ENCODE measurements around the gene ARMC9. TPM values are rescaled to one million over a fixed set of nuclear protein-coding genes. Genes with fewer than 3 reads are reported as not detected.

ARMC9 gene
- total RNA-seq, 1 experiment from 2014 or later: 14.9 TPM

DNA sequence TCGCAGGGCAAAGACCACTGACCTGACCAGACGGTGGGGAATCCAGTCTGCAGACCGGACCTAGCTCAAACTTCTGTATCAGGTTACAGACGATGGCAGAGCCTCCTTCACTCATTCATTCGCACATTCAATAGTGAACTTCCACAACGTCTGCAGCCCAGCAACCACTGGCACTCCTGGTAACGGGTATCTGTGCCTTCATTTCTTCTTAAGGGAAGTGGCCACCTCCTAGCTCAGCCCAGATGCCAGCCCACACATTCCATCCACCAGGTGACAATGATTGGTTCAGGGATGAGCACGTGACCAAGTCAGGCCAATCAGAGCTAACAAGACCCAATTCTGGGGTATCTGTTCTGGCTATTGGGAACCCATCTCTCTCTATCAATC is 15.9 kb upstream of the ARMC9 start:
- DNase-seq (ENCODE audit: low spot score): no peak
- BruUV-seq (replicated peaks): no TSS peak
- H3K27me3 ChIP-seq (replicated peaks; ENCODE audit: insufficient read depth, low read depth, low read length, poor library complexity): no peaks in the 10 kb centered on the region
- POLR2A ChIA-PET (ENCODE audit: low non-redundant PET): no interaction called here
- no peaks in the 10 kb centered on the region for H3K9me3 ChIP-seq (ENCODE audit: low read depth, low read length, poor library complexity, severe bottlenecking)
- no peaks in the 10 kb centered on the region for H3K4me1 ChIP-seq (ENCODE audit: insufficient read depth, low read length, poor library complexity, severe bottlenecking)
- H3K27ac ChIP-seq (ENCODE audit: low read depth, low read length, poor library complexity, severe bottlenecking): no peak overlapping the region
- TF ChIP-seq, protein P1, sequence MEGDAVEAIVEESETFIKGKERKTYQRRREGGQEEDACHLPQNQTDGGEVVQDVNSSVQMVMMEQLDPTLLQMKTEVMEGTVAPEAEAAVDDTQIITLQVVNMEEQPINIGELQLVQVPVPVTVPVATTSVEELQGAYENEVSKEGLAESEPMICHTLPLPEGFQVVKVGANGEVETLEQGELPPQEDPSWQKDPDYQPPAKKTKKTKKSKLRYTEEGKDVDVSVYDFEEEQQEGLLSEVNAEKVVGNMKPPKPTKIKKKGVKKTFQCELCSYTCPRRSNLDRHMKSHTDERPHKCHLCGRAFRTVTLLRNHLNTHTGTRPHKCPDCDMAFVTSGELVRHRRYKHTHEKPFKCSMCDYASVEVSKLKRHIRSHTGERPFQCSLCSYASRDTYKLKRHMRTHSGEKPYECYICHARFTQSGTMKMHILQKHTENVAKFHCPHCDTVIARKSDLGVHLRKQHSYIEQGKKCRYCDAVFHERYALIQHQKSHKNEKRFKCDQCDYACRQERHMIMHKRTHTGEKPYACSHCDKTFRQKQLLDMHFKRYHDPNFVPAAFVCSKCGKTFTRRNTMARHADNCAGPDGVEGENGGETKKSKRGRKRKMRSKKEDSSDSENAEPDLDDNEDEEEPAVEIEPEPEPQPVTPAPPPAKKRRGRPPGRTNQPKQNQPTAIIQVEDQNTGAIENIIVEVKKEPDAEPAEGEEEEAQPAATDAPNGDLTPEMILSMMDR (conservative IDR thresholded peaks at IDR 0.05; ENCODE audit: low read depth, low read length): no peak
- TF ChIP-seq EZH2 (IDR thresholded peaks at IDR 0.05; ENCODE audit: borderline replicate concordance, low read depth, low read length, poor library complexity, severe bottlenecking): no peak
- CTCF ChIA-PET: no interaction called here
- intact Hi-C loops (cut with micrococcal nuclease; ENCODE audit: unreplicated experiment): no loop called here
- no peaks in the 10 kb centered on the region for H3K36me3 ChIP-seq (ENCODE audit: insufficient read depth, low read length, poor library complexity, severe bottlenecking)
- no peak overlapping the region for H3K4me3 ChIP-seq (ENCODE audit: low read depth, low read length, poor library complexity, severe bottlenecking)

DNA sequence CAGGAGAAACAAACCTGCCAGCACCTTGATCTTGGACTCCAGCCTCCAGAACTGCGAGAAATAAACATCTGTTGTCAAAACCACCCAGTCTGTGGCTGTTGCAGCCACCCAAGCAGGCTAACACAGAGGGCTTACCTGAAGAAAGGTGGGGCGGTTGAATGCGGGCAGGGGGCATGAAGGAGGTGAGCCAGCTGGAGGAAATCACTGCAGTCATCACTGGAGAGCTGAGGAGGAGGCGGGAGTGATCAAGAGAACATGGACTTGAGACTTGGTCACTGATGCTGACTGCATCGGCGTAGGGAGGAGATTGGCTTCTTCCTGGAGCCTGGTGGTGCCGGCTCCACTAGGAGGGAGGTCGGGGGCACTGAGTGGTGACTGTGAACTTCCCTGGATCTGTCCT is 14.6 kb upstream of the ARMC9 start:
- Histone ChIP-seq H3K4me3 (ENCODE audit: low read depth, low read length, poor library complexity, severe bottlenecking) (no peak overlapping the region), H3K27me3 (replicated peaks; ENCODE audit: insufficient read depth, low read depth, low read length, poor library complexity) (no peaks in the 10 kb centered on the region), H3K9me3 (ENCODE audit: low read depth, low read length, poor library complexity, severe bottlenecking) (no peaks in the 10 kb centered on the region), H3K36me3 (ENCODE audit: insufficient read depth, low read length, poor library complexity, severe bottlenecking) (no peaks in the 10 kb centered on the region), H3K27ac (ENCODE audit: low read depth, low read length, poor library complexity, severe bottlenecking) (no peak overlapping the region), H3K4me1 (ENCODE audit: insufficient read depth, low read length, poor library complexity, severe bottlenecking) (no peaks in the 10 kb centered on the region)
- intact Hi-C loops (cut with micrococcal nuclease; ENCODE audit: unreplicated experiment): no loop called here
- no peak for DNase-seq (ENCODE audit: low spot score)
- BruUV-seq (replicated peaks): no TSS peak
- ChIA-PET POLR2A (ENCODE audit: low non-redundant PET) (no interaction called here), CTCF (no interaction called here)
- TF ChIP-seq, protein P1 (conservative IDR thresholded peaks at IDR 0.05; ENCODE audit: low read depth, low read length): no peak
- TF ChIP-seq EZH2 (IDR thresholded peaks at IDR 0.05; ENCODE audit: borderline replicate concordance, low read depth, low read length, poor library complexity, severe bottlenecking): no peak

DNA sequence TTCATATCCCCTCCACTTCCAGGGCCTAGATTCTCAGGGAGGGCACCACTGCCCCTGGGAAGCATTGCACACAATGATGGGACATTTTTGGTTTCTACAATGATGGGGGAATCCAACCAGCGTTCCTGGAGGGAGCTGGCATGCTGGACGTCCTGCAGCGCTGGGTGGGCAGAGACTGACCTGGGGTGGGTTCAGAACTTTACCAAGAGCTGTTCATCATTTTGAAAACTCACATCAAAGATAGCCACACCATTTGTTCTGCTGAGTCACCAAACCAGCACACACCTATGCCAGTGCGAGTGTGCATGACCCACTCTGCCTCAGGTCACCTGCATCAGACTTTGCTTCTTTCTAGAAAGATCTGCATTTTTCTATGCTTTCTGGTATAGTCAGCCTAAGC is 14.1 kb upstream of the ARMC9 start:
- no peak for DNase-seq (ENCODE audit: low spot score)
- ChIA-PET POLR2A (ENCODE audit: low non-redundant PET) (interaction anchor here (0.6 kb wide), 1 partner anchor 16 kb away, joined by 3 read pairs; no protein-coding TSS in a partner anchor), CTCF (no interaction called here)
- Histone ChIP-seq H3K9me3 (ENCODE audit: low read depth, low read length, poor library complexity, severe bottlenecking) (no peaks in the 10 kb centered on the region), H3K4me3 (ENCODE audit: low read depth, low read length, poor library complexity, severe bottlenecking) (no peak overlapping the region), H3K27me3 (replicated peaks; ENCODE audit: insufficient read depth, low read depth, low read length, poor library complexity) (no peaks in the 10 kb centered on the region), H3K4me1 (ENCODE audit: insufficient read depth, low read length, poor library complexity, severe bottlenecking) (no peaks in the 10 kb centered on the region), H3K36me3 (ENCODE audit: insufficient read depth, low read length, poor library complexity, severe bottlenecking) (no peaks in the 10 kb centered on the region), H3K27ac (ENCODE audit: low read depth, low read length, poor library complexity, severe bottlenecking) (no peak overlapping the region)
- no TSS peak for BruUV-seq (replicated peaks)
- intact Hi-C loops (cut with micrococcal nuclease; ENCODE audit: unreplicated experiment): no loop called here
- TF ChIP-seq, protein P1 (conservative IDR thresholded peaks at IDR 0.05; ENCODE audit: low read depth, low read length): no peak
- TF ChIP-seq EZH2 (IDR thresholded peaks at IDR 0.05; ENCODE audit: borderline replicate concordance, low read depth, low read length, poor library complexity, severe bottlenecking): no peak
